ENCODE results near the gene CDHR5.
A peak's percentile ranks its signal among the peaks of the same experiment; 100 is the strongest.
"Not testable (repeated sequence)": the region's sequence is repeated elsewhere in the genome, so short reads cannot be mapped to it uniquely, and the experiment has no call there.

Gene CDHR5

GRCh38 chr11:581342-581741 is 43.4 kb downstream of the CDHR5 start:
- DNase-seq, result no peak

GRCh38 chr11:579830-580601 is 44.7 kb downstream of the CDHR5 start:
- no peak for DNase-seq

DNA sequence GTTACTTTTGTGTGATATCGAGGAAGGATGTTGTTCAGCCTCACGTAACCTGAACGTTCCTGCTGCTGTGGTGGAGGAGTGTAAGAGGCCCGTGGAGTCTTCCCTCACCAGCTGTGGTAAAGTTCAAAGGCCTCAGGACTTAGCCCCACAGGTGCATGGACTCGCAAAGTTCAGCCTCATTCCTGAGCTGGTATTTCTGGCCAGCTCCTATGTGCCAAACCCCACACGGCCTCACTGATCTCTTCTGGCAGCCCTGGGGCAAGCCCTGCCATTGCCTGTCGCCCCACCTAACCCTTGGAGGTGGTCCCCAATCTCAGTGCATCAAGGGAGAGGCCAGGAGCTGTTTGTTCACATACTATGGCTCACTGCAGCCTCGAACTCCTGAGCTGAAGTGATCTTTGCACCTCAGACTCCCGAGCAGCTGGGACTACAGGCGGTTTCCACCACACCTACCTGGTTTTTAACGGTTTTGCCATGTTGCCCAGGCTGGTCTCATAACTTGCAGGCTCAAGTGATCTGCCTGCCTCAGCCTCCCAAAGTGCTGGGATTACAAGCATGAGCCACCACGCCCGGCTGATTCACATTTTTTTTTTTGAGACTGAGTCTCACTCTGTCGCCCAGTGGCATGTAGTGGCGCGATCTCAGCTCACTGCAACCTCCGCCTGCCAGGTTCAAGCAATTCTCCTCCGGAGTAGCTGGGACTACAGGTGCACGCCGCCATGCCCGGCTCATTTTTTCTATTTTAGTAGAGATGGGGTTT is 46.3 kb downstream of the CDHR5 start:
- DNase-seq, result no peak

DNA sequence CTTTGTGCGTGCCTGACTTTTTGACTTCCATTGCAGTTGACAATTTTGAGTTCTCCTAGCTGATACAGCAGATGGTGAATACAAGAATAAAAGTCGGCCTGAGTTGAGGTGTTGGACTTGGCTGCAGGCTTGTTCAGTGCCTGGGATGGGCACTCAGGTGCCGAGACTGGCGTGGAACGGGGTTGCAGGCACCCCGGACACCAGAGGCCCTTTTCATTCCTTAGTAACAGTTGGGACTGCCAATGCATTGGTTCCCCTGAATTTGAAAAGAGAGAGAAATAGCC is 47.2 kb downstream of the CDHR5 start:
- DNase-seq, result no peak

GRCh38 chr11:576811-577610 is 47.7 kb downstream of the CDHR5 start:
- DNase-seq, result no peak

- DNase-seq, result peak; percentile 79
Measured at GRCh38 chr11:575996-576768, 48.6 kb downstream of the CDHR5 start, which contains the start of gene PHRF1. Gene PHRF1, plus strand, starts transcription at chr11:576470. Its CDS starts 5,043 bp downstream, at chr11:581513.

DNA sequence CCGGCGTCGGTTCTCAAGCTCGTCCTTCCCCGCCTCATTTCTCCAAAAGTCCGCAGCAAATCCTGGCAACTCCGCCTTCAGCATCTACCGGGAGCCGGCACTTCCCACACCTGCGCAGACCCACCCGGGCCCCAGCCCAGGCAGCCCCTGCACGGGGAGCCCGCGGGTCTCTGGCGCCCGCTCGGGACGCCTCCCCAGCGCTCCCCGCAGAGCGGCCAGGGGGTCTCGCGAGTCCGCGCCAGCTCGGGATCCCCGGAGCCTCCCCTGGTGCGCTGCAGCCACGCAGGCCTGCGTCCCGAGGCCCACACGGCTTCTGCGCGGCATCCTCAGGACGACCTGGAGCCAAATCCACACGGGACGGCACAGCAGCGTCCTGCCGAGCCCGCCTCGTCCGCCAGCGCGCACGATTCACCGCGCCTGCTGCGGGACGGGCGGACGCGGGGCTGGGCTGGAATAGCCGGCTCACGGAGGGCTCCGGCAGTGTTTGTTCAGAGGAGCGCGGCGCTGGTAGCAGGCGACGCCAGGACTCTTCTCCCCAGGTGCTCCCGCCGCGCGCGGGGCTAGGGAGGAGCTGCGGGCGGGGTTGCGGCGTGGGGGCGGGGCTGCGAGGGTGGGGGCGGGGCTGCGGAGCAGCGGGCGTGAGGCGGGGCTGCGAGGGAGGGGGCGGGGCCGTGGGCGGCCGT is 49.3 kb downstream of the CDHR5 start:
- no peak for DNase-seq

- no peak for DNase-seq
Measured at GRCh38 chr11:574632-575312, 50.0 kb downstream of the CDHR5 start.

DNA sequence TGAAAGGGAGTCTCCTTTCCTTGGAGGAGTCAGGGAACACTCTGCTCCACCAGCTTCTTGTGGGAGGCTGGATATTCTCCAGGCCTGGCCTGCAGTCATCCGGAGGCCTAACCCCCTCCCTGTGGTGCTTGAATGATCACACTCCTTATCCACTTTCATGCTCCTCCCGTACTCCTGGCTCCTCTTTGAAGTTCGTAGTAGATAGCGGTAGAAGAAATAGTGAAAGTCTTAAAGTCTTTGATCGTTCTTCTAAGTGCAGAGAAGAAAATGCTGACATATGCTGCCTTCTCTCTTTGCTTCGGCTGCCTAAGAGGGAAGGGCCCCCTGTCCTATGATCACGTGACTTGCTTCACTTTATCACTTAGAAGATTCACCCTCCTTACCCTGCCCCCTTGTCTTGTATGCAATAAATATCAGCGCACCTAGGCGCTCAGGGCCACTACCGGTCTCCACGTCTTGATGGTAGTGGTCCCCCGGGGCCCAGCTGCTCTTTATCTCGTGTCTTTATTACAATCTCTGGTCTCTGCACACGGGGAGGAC is 50.7 kb downstream of the CDHR5 start:
- DNase-seq, result not testable (repeated sequence)

GRCh38 chr11:573146-573759 is 51.5 kb downstream of the CDHR5 start:
- no peak for DNase-seq

DNA sequence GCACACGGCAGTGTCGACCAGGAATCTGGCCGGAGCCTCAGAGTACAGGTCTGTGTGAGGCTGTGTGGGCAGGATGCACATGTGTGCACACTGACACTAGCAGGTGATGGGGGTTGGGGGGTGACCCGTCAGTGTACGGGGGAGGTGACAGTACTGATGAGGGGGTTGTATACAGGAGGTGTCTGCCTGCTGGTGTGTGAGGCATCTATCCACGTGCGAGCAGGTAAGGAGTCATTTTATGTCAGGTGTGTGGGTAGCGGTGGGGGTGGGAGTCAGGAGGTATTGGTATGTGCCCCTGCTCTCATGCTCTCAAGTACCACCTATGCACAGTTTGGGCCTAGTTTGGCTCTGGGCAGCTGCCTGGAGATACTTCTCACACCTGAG is 53.0 kb downstream of the CDHR5 start:
- no peak for DNase-seq

GRCh38 chr11:569158-569885 is 55.4 kb downstream of the CDHR5 start:
- DNase-seq, result no peak

DNA sequence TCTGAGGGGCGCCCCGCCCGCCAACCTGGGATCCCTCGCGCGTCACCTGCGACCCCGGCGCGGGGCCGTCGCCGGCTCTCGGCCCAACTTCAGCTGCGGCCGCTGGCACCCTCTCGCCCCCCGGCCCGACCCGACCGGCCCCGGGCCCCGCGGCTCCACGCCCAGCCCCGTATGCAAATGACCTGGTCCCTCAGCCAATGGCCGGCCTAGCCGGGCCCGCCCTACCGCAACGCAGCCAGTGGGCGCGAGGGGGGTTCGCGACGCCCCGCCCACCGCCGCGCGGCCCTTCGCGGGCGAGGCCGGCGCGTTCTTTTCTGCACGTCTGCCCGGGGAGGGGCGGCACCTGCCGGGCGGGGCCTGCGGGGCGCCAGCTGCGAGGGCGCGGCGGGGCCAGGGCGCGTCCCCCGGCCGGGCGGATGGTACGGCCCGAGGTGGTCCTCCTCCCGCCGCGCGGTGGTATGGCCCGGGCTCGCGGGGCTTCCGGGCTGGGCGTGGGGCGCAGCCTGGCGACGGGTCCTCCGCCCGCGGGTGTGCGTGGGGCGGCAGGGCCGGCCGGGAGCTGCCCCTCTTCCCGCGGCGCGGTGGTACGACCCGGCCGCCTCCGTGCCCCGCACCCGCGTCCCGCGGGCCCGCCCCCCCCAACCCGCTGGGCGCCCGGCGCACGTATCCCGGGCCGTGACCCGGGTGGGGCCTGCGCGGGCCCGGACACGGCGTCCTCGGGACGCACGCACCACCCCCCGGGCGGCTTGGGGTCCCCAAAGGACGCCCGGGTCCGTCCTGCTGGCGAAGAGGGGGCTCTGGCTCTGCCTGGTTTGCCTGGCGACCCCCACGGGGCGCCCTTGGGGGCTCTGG is 56.2 kb downstream of the CDHR5 start:
- peak; percentile 60 for DNase-seq

GRCh38 chr11:567629-568292 is 57.0 kb downstream of the CDHR5 start:
- DNase-seq, result no peak

- no peak for DNase-seq
Measured at GRCh38 chr11:567011-567628, 57.6 kb downstream of the CDHR5 start.
